Uterus (tissue), 4 donors: ENCODE results near the gene SLC35F3. TPM values are rescaled to one million over a fixed set of nuclear protein-coding genes. Genes with fewer than 3 reads are reported as not detected.

Experiments used
- DNase-seq, 2 donors: peaks; one replicate each; pipeline ENCODE4 v3.0.0-alpha.2; 2019 to 2020
- H3K27ac ChIP-seq, 2 donors: fragments of 200-600 bp; sonication (generic); 1 replicate in 1 of 2; 2 replicates in 1 of 2; pipeline ENCODE4 v1.5.1; 2016 to 2018
- H3K27me3 ChIP-seq, 2 donors: fragments of 200-600 bp; sonication (generic); one replicate each; pipeline ENCODE4 v1.5.1; 2018 to 2019; ENCODE audit warnings: control low read depth in 1 of 2
- H3K36me3 ChIP-seq, 2 donors: fragments of 200-600 bp; sonication (generic); one replicate each; pipeline ENCODE4 v1.5.1; 2019; ENCODE audit warnings: control low read depth in 1 of 2
- H3K4me1 ChIP-seq, 2 donors: fragments of 200-600 bp; sonication (generic); one replicate each; pipeline ENCODE4 v1.5.1; 2018 to 2019; ENCODE audit warnings: control low read depth in 1 of 2
- H3K4me3 ChIP-seq, 2 donors: fragments of 200-600 bp; sonication (generic); 1 replicate in 1 of 2; 2 replicates in 1 of 2; pipeline ENCODE4 v1.5.1; 2018 to 2019; ENCODE audit warnings: mild to moderate bottlenecking in 1 of 2
- H3K9me3 ChIP-seq, 2 donors: fragments of 200-600 bp; sonication (generic); one replicate each; pipeline ENCODE4 v1.5.1; 2019; ENCODE audit warnings: control low read depth in 1 of 2
- CTCF ChIP-seq, 4 experiments: fragments of 200-600 bp in 2 of 4; fragments of 450-650 bp in 2 of 4; sonication (generic) in 2 of 4; IDR thresholded peaks; one replicate each; pipeline ENCODE4 v1.5.1; 2016 to 2019; ENCODE audit warnings: antibody characterized with exemption in 4 of 4, mild to moderate bottlenecking in 2 of 4, moderate library complexity in 1 of 4
- POLR2A ChIP-seq, 2 donors: fragments of 450-650 bp; IDR thresholded peaks; one replicate each; pipeline ENCODE4 v1.6.1; 2016; ENCODE audit warnings: antibody characterized with exemption in 2 of 2, mild to moderate bottlenecking in 1 of 2, moderate library complexity in 1 of 2
- intact Hi-C: fragments of 100-400 bp; cut with DNase I; formaldehyde crosslinking; loops from one replicate; pipeline ENCODE4 v1.15.1; 2023; ENCODE audit warnings: low total_unique reads
- total RNA-seq, 4 donors: library from RNA; depleted of rRNA in 3 of 4; stranded (reverse); fragments of >200 nt in 3 of 4; gene quantifications; one replicate each; pipeline versions ENCODE4 v1.1.0 to v1.2.4, GENCODE V29; 2014 to 2023
- donor health status: DM: yes; HTN: yes; CAD: no.

SLC35F3 gene
- total RNA-seq, 4 donors from 2014 or later = 0.24 to 0.62 (median 0.26) TPM; not detected in 1

- DNase-seq = no peak
- Histone ChIP-seq H3K4me1 (no peaks in the 10 kb centered on the region), H3K27me3 (no peaks in the 10 kb centered on the region), H3K4me3 (no peak overlapping the region), H3K27ac (no peak overlapping the region), H3K9me3 (no peaks in the 10 kb centered on the region), H3K36me3 (no peaks in the 10 kb centered on the region)
- intact Hi-C loops = no loop called here
- TF ChIP-seq CTCF (IDR thresholded peaks at IDR 0.05) (no peak), POLR2A (IDR thresholded peaks at IDR 0.05) (no peak)
Observed at GRCh38 chr1:233909195-233909594, 4.7 kb downstream of the SLC35F3 start.

- Histone ChIP-seq H3K4me3 (no peak overlapping the region), H3K27me3 (no peaks in the 10 kb centered on the region), H3K4me1 (no peaks in the 10 kb centered on the region), H3K27ac (no peak overlapping the region), H3K9me3 (no peaks in the 10 kb centered on the region), H3K36me3 (no peaks in the 10 kb centered on the region)
- TF ChIP-seq CTCF (IDR thresholded peaks at IDR 0.05) (no peak), POLR2A (IDR thresholded peaks at IDR 0.05) (no peak)
- intact Hi-C loops = no loop called here
- no peak for DNase-seq
Observed at GRCh38 chr1:233912447-233912846, 8.0 kb downstream of the SLC35F3 start.

GRCh38 chr1:233912909-233913308 lies 8.4 kb downstream of the SLC35F3 start:
- TF ChIP-seq CTCF (IDR thresholded peaks at IDR 0.05) = no peak
- TF ChIP-seq POLR2A (IDR thresholded peaks at IDR 0.05) = no peak
- H3K4me1 ChIP-seq = no peaks in the 10 kb centered on the region
- intact Hi-C loops = no loop called here
- no peak overlapping the region for H3K4me3 ChIP-seq
- H3K36me3 ChIP-seq = no peaks in the 10 kb centered on the region
- H3K27ac ChIP-seq = no peak overlapping the region
- H3K27me3 ChIP-seq = no peaks in the 10 kb centered on the region
- H3K9me3 ChIP-seq = no peaks in the 10 kb centered on the region
- no peak for DNase-seq

GRCh38 chr1:233916706-233917105 lies 12.2 kb downstream of the SLC35F3 start:
- DNase-seq = no peak
- intact Hi-C loops = no loop called here
- no peaks in the 10 kb centered on the region for H3K36me3 ChIP-seq
- no peak overlapping the region for H3K27ac ChIP-seq
- no peaks in the 10 kb centered on the region for H3K27me3 ChIP-seq
- H3K4me3 ChIP-seq = no peak overlapping the region
- H3K4me1 ChIP-seq = no peaks in the 10 kb centered on the region
- H3K9me3 ChIP-seq = no peaks in the 10 kb centered on the region
- no peak for TF ChIP-seq POLR2A (IDR thresholded peaks at IDR 0.05)
- no peak for TF ChIP-seq CTCF (IDR thresholded peaks at IDR 0.05)

- no peak for DNase-seq
- Histone ChIP-seq H3K27me3 (no peaks in the 10 kb centered on the region), H3K27ac (no peak overlapping the region), H3K9me3 (no peaks in the 10 kb centered on the region), H3K4me3 (no peak overlapping the region), H3K4me1 (no peaks in the 10 kb centered on the region), H3K36me3 (no peaks in the 10 kb centered on the region)
- no peak for TF ChIP-seq POLR2A (IDR thresholded peaks at IDR 0.05)
- no peak for TF ChIP-seq CTCF (IDR thresholded peaks at IDR 0.05)
- intact Hi-C loops = no loop called here
Observed at GRCh38 chr1:233919786-233920185, 15.3 kb downstream of the SLC35F3 start.
